HuH-7 (cell line): Measurements from ENCODE around the gene ENTREP3.
"Not testable (repeated sequence)": the region's sequence is repeated elsewhere in the genome, so short reads cannot be mapped to it uniquely, and the experiment has no call there.

Experiments
- DNase-seq: peaks from one replicate; pipeline ENCODE4 v3.0.0; 2011; ENCODE audit warnings: low spot score

The ENTREP3 gene, protein sequence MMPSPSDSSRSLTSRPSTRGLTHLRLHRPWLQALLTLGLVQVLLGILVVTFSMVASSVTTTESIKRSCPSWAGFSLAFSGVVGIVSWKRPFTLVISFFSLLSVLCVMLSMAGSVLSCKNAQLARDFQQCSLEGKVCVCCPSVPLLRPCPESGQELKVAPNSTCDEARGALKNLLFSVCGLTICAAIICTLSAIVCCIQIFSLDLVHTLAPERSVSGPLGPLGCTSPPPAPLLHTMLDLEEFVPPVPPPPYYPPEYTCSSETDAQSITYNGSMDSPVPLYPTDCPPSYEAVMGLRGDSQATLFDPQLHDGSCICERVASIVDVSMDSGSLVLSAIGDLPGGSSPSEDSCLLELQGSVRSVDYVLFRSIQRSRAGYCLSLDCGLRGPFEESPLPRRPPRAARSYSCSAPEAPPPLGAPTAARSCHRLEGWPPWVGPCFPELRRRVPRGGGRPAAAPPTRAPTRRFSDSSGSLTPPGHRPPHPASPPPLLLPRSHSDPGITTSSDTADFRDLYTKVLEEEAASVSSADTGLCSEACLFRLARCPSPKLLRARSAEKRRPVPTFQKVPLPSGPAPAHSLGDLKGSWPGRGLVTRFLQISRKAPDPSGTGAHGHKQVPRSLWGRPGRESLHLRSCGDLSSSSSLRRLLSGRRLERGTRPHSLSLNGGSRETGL

DNA sequence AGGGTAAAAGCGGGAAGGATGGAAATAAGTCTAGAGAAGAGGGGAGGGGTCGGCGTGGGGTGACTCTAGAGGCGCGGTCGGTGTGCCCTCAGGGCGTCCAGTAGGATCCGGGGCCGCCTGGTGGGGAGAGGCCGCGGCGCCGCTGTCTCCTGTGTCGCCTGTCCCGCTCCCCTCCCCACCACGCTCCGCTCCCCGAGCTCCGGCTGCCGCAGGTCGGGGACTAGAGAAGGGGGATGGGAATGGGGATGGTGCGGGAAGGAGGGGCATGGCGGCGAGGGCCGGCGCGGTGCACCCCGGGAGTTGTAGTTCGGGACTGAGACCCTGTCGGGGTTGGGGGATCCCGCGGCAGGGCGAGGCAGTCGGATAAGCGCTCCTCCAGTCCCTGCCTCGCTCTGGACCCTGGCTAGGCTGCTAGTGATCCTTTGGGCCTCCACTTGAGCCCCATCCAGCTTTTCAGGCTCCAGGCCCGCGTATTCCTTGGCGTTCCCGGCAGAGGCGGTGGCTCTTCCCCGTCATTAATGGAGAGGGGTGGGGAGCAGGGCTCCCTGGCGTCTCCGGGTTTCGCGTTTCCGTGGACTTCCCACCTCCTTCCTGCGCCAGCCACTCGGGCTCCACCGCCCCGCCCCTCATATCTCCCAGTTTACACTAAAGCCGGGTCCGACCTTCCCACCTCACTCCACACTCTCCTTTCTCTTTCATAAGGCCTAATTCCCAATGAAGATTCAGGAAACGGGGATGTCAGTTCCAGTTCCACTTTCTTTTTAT lies at the start of gene ENTREP3:
TSS of gene ENTREP3 (minus strand) at position 241 of the 765 bp plus-strand sequence. CDS start 606 bp downstream, outside the sequence.
- peak; percentile 98 for DNase-seq

DNA sequence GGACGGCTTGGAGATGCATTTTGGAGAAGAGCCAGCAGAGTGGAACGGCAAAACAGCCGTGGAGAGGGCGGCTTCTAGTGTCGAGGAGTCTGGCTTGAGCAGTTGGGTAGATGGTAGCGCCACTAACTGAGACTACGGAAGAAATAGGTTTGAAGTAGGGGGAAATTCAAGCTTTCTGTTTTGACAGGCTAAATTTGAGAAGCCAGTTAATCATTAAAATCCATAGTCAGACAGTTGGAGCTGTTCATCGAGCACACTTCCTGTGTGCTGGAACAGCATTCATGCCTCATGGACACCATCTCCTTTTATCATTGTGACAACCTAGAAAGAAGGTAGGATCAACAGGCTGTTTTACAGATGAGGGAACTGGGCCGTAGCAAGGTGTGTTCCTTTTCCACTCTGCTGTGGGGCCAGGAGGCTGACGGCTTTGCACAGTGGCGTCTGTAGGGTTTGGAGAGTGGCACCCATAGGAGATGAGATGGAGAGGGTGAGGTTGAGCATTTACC lies 49.3 kb upstream of the ENTREP3 start:
- no peak for DNase-seq

DNA sequence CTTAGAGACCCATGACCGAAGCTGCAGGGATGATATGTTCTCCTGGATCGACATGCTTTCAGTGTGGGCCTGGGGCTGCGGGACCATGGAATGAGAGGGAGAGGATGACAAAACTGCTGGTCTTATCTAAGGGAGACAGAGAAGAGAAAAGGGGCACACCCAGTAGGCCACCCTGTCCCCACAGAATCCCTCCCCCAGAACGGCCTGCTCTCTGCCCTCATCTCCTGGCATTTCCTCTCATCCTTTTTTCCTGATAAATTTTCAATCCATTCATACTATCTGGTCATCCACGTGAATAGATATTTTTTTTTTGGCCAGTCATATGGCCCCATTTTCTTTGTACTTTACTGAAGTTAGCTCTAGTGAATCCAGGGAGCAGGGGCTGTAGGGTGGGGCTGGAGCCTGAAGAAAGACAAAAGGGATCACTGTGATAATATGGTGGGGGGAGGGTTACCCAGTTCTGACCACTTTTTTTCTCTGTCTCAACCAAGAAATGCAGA lies 46.1 kb upstream of the ENTREP3 start, which contains the start of gene PKLR:
TSS of gene PKLR (minus strand) at position 97 of the 500 bp plus-strand sequence. CDS start at position 54, 43 bp downstream.
- DNase-seq, result no peak

DNA sequence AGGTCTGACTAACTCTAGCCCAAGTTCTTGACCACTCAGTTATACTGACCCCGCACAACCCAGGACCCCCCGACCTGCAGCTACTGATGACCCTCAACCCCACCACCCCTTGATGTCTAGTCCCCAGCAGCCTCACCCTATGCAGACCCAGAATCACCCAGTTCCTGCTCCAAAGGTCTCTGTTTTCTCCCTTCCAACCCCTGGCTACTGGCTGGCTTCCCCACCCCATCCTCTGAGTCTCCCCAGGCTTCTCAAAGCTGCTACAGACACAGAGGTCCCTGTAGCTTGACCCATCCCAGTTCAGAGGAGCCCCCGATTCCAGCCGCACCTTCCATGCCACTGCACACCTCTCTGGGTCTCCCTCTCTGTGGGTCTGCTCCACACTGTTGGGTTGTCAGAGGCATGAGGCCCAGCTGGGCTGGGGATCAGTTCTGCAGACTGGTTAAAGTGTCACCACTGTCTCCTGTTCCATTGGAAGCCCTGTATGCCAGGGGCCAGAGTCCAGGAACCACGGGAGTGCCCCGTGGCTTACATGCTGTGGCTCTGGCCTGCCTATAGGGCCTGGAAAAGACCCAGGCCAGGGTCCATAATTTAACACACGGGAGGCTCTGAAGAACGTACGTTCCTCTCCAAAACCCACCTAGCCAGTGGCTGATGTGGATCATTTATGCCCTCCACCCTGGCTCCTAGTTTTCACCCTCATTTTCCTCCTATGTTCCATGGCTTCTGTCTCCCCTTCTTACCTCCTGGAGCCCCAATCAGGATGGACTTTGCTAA lies 45.5 kb upstream of the ENTREP3 start:
- peak; percentile 56 for DNase-seq

DNA sequence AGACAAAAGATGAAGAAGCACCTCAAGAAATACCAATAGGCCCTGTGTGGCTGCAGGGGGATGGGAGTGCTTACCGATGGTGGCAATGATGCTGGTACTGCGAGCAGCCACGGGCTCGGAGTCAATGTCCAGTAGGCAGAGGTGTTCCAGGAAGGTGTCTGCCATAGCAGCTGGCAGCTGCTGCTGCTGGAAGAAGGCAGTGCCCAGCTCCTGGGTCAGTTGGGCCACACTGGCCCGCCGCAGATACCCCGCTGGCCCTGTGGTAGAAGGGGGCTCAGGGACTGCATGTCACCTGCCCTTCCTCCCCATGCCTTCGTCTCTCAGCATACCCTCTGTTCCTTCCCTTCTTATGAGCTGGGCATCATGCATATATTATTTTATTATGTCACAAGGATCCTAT lies 44.7 kb upstream of the ENTREP3 start:
- no peak for DNase-seq

DNA sequence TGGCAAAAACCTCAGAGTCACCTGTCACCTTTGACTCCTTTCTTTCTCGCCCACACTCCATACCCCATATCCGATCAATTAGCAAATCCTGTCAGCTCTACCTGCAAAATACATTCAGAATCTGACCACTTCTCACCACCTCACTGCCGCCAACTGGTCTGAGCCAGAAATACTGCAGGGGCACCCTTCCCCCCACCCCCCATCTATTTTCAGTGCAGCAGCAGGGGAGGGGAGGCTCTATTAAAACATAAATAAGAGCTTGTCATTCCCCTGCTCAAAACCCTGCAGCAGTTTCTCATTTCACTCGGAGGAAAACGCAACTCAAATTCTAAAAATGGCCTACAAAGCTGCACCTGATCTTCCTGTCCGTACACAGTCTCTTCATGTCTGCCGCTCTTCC lies 42.1 kb upstream of the ENTREP3 start:
- no peak for DNase-seq

DNA sequence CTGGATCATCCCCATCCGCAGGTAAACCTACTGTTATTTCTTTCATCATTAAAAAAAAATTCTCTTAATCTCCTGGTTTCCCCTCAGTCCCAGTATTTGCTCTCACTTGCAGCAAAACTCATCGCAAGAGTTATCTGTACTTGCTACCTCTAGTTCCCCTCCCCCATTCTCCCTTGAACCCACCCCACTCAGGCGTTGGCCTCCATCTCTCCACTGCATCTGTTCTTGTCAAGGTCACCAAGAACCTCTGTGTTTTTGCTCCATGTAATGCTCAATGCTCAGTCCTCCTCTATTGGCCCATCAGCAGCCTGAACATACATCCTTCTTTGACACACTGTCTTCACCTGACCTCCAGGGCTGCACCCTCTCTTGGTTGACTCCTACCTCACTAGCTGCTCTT lies 41.4 kb upstream of the ENTREP3 start:
- DNase-seq, result no peak

DNA sequence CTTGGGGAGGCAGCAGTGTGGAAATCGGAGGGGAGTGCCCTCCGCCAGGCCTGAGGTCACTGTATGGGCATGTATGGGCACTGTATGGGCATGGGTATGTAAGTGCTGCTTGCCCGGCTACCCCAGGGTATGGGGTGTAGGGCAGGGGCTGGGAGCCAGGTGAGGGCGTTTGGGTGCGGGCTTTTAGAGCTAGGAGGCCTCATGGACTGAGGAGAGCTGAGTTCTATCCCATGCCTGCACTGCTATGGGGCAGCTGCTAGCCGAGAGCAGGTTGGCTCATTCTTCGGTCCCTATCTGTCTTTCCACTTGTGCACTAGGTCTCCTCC lies 40.6 kb upstream of the ENTREP3 start:
- no peak for DNase-seq

DNA sequence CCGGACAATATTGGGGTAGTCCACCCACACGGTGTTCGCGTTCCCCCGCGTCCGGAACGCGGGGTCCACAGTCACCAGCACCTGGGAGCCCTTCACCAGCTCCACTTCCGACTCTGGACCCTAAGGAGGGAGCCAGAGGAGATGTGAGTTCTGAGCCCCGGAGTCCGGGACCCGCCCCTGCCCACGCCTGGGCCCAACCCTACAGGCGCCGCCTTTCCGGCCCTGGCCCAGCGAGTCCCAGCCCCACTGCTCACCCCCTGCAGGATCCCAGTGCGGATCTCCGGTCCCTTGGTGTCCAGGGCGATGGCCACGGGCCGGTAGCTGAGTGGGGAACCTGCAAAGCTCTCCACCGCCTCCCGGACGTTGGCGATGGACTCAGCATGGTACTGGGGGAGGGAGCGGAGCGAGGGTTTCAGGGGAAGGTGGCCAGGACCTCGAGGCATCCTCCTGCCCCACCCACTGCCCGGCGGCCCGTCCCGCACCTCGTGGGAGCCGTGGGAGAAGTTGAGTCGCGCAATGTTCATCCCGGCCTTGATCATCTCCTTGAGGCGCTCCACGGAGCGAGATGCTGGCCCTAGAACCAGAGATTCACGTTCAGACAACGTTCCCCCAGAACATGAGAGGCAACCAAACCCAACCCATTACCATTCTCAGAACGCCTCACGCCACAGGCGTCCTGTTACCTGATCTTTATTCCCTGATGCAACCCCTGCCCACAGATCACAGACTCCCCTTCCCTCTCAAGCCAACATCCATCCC lies 40.1 kb upstream of the ENTREP3 start:
- DNase-seq, result no peak

DNA sequence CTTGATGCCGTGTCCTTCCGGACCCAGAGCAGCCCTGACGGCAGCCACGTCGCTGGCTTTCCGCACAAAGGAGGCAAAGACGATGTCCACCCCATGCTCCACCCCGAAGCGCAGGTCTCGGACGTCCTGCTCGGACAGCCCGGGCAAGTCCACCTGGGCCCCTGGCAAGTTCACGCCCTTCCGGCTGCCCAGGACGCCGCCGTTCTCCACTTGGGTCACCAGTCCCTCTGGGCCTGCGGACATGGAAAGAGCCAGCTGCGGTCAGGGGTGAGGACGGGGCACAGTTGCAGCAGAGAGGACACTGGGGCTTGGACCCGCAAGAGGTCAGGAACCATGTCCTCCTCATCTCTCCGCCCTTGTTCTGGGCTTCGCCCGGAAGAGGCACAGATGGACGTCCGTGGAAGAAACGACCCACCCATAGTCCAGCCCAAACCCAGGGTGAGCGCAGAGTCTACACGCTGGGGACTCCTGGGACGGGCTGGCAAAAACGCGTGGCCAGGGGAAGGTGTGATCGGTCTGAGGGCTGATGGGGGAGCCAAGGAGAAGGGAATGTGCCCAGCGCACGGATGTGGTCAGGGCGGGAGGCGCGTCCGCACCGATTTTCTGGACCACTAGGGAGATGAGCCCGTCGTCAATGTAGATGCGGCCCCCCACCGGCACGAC lies 39.4 kb upstream of the ENTREP3 start:
- no peak for DNase-seq

DNA sequence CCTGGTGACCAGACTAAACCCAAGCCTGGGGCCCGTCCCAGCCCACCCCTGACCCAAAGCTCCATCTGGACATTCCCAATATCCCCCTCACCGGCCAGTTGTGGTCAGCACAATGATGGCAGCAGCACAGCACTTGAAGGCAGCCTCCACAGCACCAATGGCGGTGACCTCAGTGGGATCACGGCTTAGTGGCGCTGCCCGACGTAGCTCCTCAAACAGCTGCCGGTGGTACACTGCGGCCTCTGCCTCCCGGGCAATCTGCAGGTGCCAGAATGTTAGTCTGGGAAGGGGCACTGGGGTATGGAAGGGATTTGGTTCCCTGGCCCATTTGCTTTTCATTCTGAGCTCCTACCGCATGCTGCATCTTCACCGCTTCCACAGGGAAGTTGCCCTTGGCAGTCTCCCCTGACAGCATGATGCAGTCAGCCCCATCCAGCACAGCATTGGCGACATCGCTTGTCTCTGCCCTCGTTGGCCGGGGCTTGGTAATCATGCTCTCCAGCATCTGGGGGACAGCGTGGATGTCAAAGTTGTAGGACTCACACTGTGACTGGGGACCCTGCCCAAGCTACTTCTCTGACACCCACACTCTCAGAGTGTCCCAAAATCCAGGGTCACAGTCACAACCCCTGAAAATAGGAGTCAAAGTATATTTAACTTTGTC lies 37.9 kb upstream of the ENTREP3 start:
- no peak for DNase-seq

DNA sequence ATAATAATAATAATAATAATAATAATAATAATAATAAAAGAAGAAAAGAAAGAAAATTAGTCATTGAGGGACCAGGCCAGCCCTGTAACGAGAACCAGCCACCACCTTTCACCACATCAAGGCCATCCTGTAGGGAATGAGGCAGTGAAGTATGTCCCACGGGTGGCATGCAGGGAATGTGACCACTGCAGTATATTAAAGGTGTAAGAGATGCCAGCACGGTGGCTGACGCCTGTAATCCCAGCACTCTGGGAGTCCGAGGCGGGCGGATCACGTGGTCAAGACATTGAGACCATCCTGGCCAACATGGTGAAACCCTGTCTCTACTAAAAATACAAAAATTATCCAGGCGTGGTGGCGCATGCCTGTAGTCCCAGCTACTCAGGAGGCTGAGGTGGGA lies 35.7 kb upstream of the ENTREP3 start:
- not testable (repeated sequence) for DNase-seq

DNA sequence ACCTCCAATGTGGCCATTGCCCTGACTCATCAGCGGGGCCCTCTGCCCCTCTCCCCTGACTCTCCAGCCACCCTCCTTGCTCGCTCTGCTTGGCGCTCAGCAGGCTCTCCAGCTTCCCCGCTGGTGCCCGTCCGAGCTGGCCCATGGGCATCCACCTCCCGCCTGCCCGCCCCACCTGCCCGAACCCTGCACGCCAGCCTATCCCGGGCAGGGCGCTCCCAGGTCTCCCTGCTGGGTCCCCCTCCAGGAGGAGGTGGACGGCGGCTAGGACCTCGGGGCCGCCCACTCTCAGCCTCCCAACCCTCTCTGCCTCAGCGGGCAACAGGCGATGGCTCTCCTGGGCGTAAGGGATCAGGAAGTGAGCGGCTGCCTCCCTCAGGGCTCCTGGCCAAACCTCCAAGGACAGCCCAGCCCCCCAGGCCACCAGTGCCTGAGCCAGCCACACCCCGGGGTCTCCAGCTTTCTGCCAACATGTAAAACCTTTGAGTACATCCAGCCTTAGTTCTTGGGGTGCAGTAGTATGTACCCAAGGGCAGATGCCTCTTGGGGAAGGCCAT lies 32.8 kb upstream of the ENTREP3 start:
- no peak for DNase-seq

DNA sequence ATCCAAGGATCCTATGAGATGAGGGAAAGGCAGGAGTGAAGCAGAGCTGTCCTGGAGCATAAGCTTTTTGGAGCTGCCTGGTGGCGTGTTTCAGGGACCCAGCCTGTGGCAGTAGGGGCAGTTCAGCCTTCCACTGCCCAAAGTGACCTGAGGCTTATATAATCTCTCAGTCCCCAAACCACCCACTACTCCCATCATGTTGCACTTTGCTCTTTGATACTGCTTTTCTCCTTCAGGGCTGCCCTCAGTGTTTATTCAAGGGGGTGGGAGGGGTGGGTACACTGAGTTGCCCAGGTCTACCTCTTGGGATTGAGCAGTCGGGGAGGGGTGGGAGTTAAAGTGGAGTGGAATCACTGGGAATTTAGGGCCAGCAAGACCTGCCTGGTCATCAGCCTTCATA lies 31.3 kb upstream of the ENTREP3 start:
- DNase-seq, result peak; percentile 85

DNA sequence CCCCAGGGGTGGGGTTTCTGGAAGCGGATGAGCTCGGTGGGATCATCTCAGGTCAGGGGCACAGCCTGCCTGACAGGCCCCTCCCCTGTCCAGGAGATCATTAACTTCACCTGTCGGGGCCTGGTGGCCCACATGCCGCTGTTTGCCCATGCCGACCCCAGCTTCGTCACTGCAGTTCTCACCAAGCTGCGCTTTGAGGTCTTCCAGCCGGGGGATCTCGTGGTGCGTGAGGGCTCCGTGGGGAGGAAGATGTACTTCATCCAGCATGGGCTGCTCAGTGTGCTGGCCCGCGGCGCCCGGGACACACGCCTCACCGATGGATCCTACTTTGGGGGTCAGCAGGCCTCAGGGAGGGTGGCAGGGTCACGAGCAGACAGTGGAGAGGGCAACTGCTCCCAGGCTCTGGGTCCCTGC lies 30.4 kb upstream of the ENTREP3 start:
- DNase-seq, result no peak

DNA sequence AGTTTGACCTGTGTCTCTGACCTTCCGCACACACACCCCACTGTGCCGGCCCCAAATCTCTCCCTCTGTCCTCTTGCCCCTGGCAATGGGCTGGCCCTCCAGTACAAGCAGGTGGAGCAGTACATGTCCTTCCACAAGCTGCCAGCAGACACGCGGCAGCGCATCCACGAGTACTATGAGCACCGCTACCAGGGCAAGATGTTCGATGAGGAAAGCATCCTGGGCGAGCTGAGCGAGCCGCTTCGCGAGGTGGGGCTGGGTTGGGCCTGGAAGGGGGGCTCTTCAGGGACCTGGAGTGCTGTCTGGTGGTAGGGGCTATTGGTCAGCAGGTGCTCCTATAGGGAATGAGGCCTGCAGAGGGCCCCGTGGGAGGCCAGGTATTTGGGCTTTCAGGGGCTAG lies 29.8 kb upstream of the ENTREP3 start:
- DNase-seq, result no peak

DNA sequence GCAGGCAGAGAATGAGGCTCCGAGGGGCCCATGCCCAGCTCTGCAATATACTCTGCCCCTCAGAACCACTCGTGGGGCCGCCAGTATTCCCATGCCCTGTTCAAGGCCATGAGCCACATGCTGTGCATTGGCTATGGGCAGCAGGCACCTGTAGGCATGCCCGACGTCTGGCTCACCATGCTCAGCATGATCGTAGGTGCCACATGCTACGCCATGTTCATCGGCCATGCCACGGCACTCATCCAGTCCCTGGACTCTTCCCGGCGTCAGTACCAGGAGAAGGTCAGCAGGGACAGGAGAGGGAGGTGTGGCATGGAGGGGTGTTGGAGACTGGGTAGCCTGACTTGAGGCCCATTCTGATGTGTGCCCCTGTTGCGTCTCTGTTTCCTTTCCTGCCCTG lies 29.2 kb upstream of the ENTREP3 start:
- DNase-seq, result no peak

DNA sequence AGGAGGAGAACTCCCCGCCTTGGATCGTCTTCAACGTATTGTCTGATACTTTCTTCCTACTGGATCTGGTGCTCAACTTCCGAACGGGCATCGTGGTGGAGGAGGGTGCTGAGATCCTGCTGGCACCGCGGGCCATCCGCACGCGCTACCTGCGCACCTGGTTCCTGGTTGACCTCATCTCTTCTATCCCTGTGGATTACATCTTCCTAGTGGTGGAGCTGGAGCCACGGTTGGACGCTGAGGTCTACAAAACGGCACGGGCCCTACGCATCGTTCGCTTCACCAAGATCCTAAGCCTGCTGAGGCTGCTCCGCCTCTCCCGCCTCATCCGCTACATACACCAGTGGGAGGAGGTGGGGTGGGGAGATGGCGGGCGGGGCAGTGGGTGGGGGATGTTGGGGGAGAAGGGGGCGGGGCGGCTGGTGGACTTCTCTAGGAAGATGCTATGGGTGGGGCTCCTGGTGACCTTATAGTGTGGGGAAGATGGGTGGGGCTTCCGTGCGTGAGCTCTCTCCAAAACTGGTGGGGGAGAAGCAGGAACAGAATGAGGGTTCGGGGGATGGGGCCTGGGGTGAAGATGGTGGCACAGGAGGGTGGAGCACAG lies 27.3 kb upstream of the ENTREP3 start:
- DNase-seq, result no peak

DNA sequence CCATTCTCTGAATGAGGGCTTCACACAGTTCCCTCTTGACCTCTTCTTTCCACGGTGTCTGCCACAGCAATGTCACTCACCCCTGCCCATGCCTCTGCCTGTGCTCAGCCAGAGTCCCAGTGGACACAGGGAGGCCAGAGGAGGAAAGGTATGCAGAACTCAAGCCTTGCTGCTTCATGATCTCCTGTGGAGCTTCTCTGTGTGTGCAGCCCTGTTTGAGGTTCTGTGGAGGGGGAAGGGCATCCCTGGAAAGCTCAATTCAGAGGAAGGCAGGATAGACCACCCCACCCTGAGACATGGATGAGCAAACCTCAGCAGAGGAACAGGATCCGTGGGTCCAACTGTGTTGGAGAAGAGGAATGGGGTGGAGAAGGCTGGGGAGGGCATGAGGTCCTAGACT lies 24.0 kb upstream of the ENTREP3 start:
- no peak for DNase-seq
